Mucosa of rectum (tissue), 2 donors: Measurements from ENCODE around the gene SRD5A1.
A peak's percentile ranks its signal among the peaks of the same experiment; 100 is the strongest.

Experiments used
- H3K27ac ChIP-seq, 2 donors: one replicate each; pipeline ENCODE4 v1.7.0; 2013; ENCODE audit warnings: inconsistent platforms in 2 of 2, low read depth in 2 of 2, low read length in 2 of 2
- H3K27me3 ChIP-seq, 2 donors: one replicate each; pipeline ENCODE4 v1.7.0; 2013; ENCODE audit warnings: low read length in 2 of 2; ENCODE audit not compliant: control insufficient read depth in 2 of 2, insufficient read depth in 2 of 2
- H3K36me3 ChIP-seq, 2 donors: one replicate each; pipeline ENCODE4 v1.7.0; 2013; ENCODE audit warnings: low read length in 2 of 2; ENCODE audit not compliant: control insufficient read depth in 2 of 2, insufficient read depth in 2 of 2
- H3K4me1 ChIP-seq, 2 donors: one replicate each; pipeline ENCODE4 v1.7.0; 2013; ENCODE audit warnings: low read length in 2 of 2, mild to moderate bottlenecking in 1 of 2; ENCODE audit not compliant: control insufficient read depth in 2 of 2, insufficient read depth in 2 of 2
- H3K4me3 ChIP-seq, 2 donors: one replicate each; pipeline ENCODE4 v1.7.0; 2013; ENCODE audit warnings: low read length in 2 of 2
- H3K9ac ChIP-seq, 2 donors: one replicate each; pipeline ENCODE4 v1.7.0; 2013; ENCODE audit warnings: low read length in 2 of 2, low read depth in 1 of 2, mild to moderate bottlenecking in 1 of 2
- H3K9me3 ChIP-seq, 2 donors: one replicate each; pipeline ENCODE4 v1.7.0; 2013; ENCODE audit warnings: low read length in 2 of 2; ENCODE audit not compliant: control insufficient read depth in 2 of 2
- donor health status: healthy.
- donor health status: Normal muscosa, but diverticular disease.

Gene SRD5A1

DNA sequence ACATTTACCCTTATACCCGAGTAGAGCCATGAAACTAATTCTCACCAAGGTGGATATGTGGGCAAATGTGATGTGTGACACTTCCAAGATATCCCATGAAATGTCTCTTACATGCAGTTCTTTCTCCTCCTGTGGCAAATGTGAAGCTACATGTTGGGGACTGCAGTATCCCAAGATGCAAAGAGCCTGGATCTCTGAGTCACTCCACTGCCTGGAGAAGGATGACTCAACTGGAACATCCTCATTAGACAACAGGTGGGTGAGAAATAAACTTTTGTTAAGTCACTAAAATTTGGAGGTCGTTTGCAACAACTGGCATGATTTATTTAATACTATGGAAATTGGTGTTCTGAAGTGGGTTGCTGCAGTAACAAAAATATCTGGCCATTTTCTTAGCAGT lies 43.5 kb downstream of the SRD5A1 start:
- no peaks in the 10 kb centered on the region for H3K9me3 ChIP-seq
- H3K27ac ChIP-seq, result no peak overlapping the region
- H3K27me3 ChIP-seq, result no peaks in the 10 kb centered on the region
- no peaks in the 10 kb centered on the region for H3K36me3 ChIP-seq
- H3K9ac ChIP-seq, result no peak overlapping the region
- H3K4me3 ChIP-seq, result no peak overlapping the region
- no peaks in the 10 kb centered on the region for H3K4me1 ChIP-seq

DNA sequence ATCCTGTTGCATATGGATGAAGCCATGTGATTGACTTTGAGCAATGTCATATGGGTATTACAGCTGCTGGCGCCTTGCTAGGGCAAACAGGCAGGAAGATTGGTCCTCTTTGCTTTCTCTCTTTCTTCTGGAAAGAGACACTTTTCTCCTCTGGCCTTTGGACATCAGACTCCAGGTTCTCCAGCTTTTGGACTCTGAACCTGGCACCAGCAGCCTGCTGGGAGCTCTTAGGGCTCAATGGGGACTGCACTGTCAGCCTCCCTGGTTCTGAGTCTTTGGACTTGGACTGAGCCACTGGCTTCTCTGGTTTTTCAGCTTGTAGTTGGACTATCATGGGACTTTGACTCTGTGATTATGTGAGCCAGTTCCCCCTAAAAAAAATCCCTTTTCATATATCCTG lies 45.1 kb downstream of the SRD5A1 start:
- no peaks in the 10 kb centered on the region for H3K9me3 ChIP-seq
- no peaks in the 10 kb centered on the region for H3K36me3 ChIP-seq
- no peak overlapping the region for H3K9ac ChIP-seq
- H3K27me3 ChIP-seq, result no peaks in the 10 kb centered on the region
- H3K4me3 ChIP-seq, result no peak overlapping the region
- H3K4me1 ChIP-seq, result no peaks in the 10 kb centered on the region
- H3K27ac ChIP-seq, result no peak overlapping the region

DNA sequence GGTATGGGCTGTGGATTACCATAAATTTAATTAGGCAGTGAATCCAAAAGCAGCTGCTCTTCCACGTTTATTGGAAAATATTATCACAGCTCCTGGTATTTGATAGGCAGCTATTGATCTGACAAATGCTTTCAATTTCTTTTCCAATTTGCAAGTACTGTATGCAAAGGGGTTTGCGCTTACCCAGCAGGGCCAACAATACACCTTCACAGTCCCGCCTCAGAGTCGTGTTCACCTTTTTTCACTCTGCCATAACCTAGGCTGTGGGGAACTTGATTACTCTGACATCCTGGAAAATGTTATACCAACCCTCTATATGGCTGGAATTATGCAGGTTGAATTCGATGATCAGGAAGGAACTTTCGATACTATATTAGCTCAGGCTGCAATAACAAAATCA lies 47.7 kb downstream of the SRD5A1 start:
- no peaks in the 10 kb centered on the region for H3K36me3 ChIP-seq
- H3K27ac ChIP-seq, result no peak overlapping the region
- no peaks in the 10 kb centered on the region for H3K27me3 ChIP-seq
- H3K9me3 ChIP-seq, result no peaks in the 10 kb centered on the region
- no peaks in the 10 kb centered on the region for H3K4me1 ChIP-seq
- no peak overlapping the region for H3K9ac ChIP-seq
- H3K4me3 ChIP-seq, result no peak overlapping the region

DNA sequence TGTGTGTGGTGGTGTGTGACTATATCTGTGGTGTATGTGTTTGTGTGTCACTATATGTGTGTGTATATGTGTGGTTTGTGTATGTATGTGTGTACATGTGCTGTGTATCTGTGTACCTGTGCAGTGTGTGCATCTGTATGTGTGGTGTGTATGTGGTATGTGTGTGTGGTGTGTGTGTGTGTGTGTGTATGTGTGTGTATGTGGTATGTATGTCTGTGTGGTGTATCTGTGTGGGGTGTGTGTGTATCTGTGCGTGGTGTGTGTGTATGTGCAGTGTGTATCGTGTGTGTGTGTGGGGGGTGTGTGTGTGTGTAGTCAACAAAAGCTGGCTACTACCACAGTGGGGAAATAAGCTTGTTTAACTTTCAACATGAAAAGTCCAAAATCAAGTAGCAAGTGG lies 48.4 kb downstream of the SRD5A1 start:
- no peak overlapping the region for H3K27ac ChIP-seq
- no peaks in the 10 kb centered on the region for H3K9me3 ChIP-seq
- no peaks in the 10 kb centered on the region for H3K4me1 ChIP-seq
- H3K36me3 ChIP-seq, result no peaks in the 10 kb centered on the region
- H3K9ac ChIP-seq, result no peak overlapping the region
- no peak overlapping the region for H3K4me3 ChIP-seq
- no peaks in the 10 kb centered on the region for H3K27me3 ChIP-seq

DNA sequence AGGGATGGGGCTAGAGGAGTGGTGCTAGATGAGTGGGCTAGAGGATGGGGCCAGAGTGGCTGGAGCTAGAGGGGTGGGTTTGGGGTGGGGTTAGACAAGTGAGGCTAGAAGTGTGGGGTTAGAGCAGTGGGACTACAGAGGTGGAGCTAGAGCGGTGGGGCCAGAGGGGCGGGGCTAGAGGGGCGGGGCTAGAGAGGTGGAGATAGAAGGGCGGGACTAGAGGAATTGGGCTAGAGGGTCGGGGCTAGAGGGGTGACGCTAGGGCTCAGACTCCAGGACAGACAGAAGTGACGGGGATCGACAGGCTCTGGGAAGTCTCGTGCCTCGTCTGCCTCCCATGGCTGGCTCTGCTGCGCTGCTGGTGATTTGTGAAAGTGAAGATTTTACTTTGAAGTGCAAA lies 49.0 kb downstream of the SRD5A1 start:
- H3K4me1 ChIP-seq, result peaks cover 0 to 3% of the 10 kb centered on the region in 2 donors

DNA sequence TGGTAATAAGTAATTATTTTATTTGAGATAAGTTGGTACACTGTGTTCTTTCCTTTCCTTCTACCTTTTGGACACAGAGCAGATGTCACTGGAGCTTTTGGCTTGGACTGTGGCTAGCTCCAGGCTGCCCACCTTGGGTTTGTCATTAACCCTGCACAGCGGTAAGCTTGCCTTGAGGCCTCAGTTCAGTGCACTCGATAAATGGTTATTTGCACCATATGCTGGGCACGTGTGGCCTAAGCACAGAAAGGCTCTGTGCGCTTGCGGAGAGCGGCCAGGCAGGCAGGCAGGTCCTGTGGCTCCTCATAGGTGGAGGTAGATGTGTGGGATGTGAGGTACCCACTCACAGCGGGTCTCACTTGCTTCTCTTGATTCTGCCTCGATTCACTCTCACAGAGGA lies 50.0 kb downstream of the SRD5A1 start:
- no peak overlapping the region for H3K9ac ChIP-seq
- peaks cover 0 to 2% of the 10 kb centered on the region in 2 donors for H3K27me3 ChIP-seq
- no peak overlapping the region for H3K27ac ChIP-seq
- H3K36me3 ChIP-seq, result no peaks in the 10 kb centered on the region
- no peaks in the 10 kb centered on the region for H3K9me3 ChIP-seq
- no peak overlapping the region for H3K4me3 ChIP-seq
- peaks cover 0 to 4% of the 10 kb centered on the region in 2 donors for H3K4me1 ChIP-seq

More for the DNA sequence above, 49.0 kb downstream of the SRD5A1 start:
- no peaks in the 10 kb centered on the region for H3K36me3 ChIP-seq
- no peak overlapping the region for H3K4me3 ChIP-seq
- no peaks in the 10 kb centered on the region for H3K27me3 ChIP-seq
- no peak overlapping the region for H3K9ac ChIP-seq
- H3K9me3 ChIP-seq, result no peaks in the 10 kb centered on the region
- H3K27ac ChIP-seq, result no peak overlapping the region

DNA sequence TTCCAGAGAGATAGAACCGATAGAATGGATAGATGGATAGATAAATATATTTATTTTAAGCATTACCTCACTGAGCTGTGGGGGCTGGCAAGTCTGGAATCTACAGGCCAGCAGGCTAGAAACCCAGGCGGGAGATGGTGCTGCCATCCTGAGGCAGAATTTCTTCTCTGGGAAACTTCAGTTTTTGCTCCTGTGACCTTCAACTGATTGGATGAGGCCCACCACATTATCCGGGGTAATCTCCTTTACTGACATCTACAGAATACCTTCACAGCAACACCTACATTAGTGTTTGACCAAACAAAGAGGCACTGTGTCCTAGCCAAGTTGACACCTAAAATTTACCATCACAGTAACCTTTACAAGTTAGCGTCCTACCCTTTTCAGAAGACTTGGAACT lies 50.8 kb downstream of the SRD5A1 start:
- Histone ChIP-seq H3K4me3 (no peak overlapping the region), H3K27me3 (peaks cover 0 to 2% of the 10 kb centered on the region in 2 donors), H3K9me3 (no peaks in the 10 kb centered on the region), H3K9ac (no peak overlapping the region), H3K36me3 (no peaks in the 10 kb centered on the region), H3K4me1 (peaks cover 0 to 4% of the 10 kb centered on the region in 2 donors), H3K27ac (no peak overlapping the region)

DNA sequence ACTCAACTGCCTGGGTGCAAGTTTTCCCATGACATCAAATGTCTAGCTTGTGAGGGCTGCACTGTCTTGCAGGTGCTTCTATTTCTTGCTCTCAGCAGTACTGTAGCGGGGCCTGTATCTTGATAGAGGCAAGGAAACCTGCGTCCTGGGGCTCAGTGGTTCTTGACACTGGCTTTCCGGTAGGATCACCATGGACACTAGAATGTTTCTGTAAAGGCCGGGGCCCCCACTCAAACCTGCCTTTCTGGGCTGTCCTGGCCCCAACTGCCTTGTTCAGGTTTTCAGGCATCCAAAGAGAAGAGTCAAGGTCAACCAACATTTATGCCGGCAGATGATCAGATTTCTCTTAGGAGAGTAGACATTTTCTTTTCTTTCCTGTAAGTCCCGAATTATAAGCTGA lies 53.3 kb downstream of the SRD5A1 start:
- Histone ChIP-seq H3K36me3 (no peaks in the 10 kb centered on the region), H3K27ac (no peak overlapping the region), H3K4me1 (peaks cover 0 to 4% of the 10 kb centered on the region in 2 donors), H3K4me3 (no peak overlapping the region), H3K9me3 (no peaks in the 10 kb centered on the region), H3K9ac (no peak overlapping the region), H3K27me3 (peaks cover 2 to 5% of the 10 kb centered on the region in 2 donors)

DNA sequence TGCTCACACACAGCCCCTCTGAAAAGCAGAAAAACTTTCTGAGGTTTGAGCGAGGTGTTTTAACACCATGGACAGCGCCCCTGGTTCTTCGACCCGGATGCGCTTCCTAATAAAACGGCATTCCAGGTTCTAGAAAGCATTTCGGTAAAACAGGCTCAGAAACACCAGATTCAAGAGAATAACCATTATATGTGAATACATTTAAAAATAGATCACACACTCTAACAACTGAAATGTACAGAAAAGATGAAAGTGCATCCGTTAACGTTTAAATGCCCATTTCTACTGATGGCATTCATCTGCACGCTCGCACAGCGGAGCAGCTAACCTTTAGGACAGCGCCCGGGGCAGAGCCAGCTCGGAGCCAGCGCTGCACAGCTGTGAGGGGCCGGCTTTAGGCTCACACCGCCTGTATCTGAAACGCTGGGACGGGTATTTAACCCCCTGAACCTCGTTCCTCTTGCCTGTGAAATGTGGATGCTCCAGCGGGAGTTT lies 53.7 kb downstream of the SRD5A1 start:
- Histone ChIP-seq H3K4me1 (peaks cover 0 to 4% of the 10 kb centered on the region in 2 donors), H3K27ac (no peak overlapping the region), H3K36me3 (no peaks in the 10 kb centered on the region), H3K27me3 (peaks cover 2 to 5% of the 10 kb centered on the region in 2 donors), H3K4me3 (peak overlapping the region in 1 of 2 donors; percentile 45), H3K9ac (no peak overlapping the region), H3K9me3 (no peaks in the 10 kb centered on the region)

DNA sequence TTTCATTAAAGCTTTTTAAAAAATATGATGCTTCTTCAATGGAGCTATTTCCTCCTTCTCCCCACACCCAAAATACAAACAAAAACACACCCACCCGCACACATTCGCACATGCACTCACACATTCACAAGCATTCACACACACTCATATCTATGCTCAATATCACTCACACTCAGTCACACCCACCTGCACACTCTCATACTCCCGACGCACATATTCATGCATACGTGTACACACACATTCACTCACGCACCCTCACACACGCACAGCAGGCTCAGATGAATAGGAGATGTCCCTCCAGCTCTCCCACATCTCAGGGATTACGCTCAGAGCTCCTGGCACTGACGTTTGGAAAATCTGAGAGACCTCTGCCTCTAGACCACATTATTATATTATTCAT lies 54.3 kb downstream of the SRD5A1 start:
- H3K27ac ChIP-seq, result no peak overlapping the region
- H3K9ac ChIP-seq, result no peak overlapping the region
- peaks cover 2 to 5% of the 10 kb centered on the region in 2 donors for H3K27me3 ChIP-seq
- H3K36me3 ChIP-seq, result no peaks in the 10 kb centered on the region
- H3K4me1 ChIP-seq, result peaks cover 0 to 4% of the 10 kb centered on the region in 2 donors
- H3K4me3 ChIP-seq, result no peak overlapping the region
- H3K9me3 ChIP-seq, result no peaks in the 10 kb centered on the region

DNA sequence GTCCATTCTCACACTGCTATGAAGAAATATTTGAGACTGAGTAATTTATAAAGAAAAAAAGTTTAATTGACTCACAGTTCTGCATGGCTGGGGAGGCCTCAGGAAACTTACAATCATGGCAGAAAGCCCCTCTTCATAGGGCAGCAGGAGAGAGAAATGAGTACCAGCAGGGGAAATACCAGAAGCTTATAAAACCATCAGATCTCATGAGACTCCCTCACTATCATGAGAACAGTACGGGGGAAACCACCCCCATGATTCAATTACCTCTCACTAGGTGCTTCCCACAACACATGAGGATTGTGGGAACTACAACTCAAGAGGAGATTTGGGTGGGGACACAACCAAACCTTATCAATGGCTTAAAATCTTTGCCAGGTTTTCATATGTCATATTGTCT lies 59.7 kb downstream of the SRD5A1 start:
- H3K4me3 ChIP-seq, result no peak overlapping the region
- no peaks in the 10 kb centered on the region for H3K4me1 ChIP-seq
- H3K9me3 ChIP-seq, result no peaks in the 10 kb centered on the region
- H3K36me3 ChIP-seq, result no peaks in the 10 kb centered on the region
- H3K9ac ChIP-seq, result no peak overlapping the region
- H3K27me3 ChIP-seq, result peaks cover 2 to 5% of the 10 kb centered on the region in 2 donors
- H3K27ac ChIP-seq, result no peak overlapping the region
